SK-N-SH (cell line): ENCODE results near the gene SH3RF2. TPM values are rescaled to one million over a fixed set of nuclear protein-coding genes. Genes with fewer than 3 reads are reported as not detected.

Source experiments
- CTCF ChIA-PET: fragments of 300-600, 350-600 bp; formaldehyde crosslinking; extraction: SDS; loops from one replicate; lab custom pipeline; 2021; lab: Yijun Ruan, JAX
- POLR2A ChIA-PET: fragments of 350-600 bp; sonication (Branson Sonifier 250); formaldehyde crosslinking; extraction: SDS; loops from one replicate; lab custom pipeline; 2020; ENCODE audit warnings: antibody characterized with exemption, inconsistent platforms; lab: Yijun Ruan, JAX
- DNase-seq: peaks from one replicate; pipeline ENCODE4 v3.0.0; 2012
- H2AFZ ChIP-seq: fragments of 200-600 bp; sonication (generic); 2 replicates; pipeline ENCODE4 v1.8.1; 2016; ENCODE audit warnings: antibody characterized with exemption, mild to moderate bottlenecking, low read depth
- H3F3A ChIP-seq: fragments of 200-600 bp; sonication (generic); replicated peaks from 2 replicates; pipeline ENCODE3; 2016; ENCODE audit warnings: antibody characterized with exemption, mild to moderate bottlenecking; ENCODE audit not compliant: insufficient read depth
- H3K27ac ChIP-seq, 2 experiments: fragments of 200-500 bp in 1 of 2; fragments of 200-600 bp in 1 of 2; sonication (Bioruptor generic) in 1 of 2; sonication (generic), shearing (Covaris generic) in 1 of 2; 2 replicates each; pipeline versions ENCODE4 v1.5.1 to v1.6.1; 2014 to 2016; ENCODE audit warnings: low read depth in 2 of 2, inconsistent platforms in 1 of 2, low read length in 1 of 2, mild to moderate bottlenecking in 1 of 2, mixed read lengths in 1 of 2
- H3K27me3 ChIP-seq: fragments of 200-600 bp; sonication (generic), shearing (Covaris generic); 2 replicates; pipeline ENCODE4 v1.6.1; 2016; ENCODE audit warnings: mixed run types; ENCODE audit not compliant: insufficient read depth
- H3K36me3 ChIP-seq, 2 experiments: fragments of 200-500 bp in 1 of 2; fragments of 200-600 bp in 1 of 2; sonication (Bioruptor generic) in 1 of 2; sonication (generic) in 1 of 2; replicated peaks in 1 of 2; 2 replicates each; pipeline versions ENCODE3 to v1.5.1; 2014 to 2016; ENCODE audit warnings: low read length in 1 of 2, mild to moderate bottlenecking in 1 of 2; ENCODE audit not compliant: insufficient read depth in 2 of 2, control insufficient read depth in 1 of 2
- H3K4me1 ChIP-seq, 2 experiments: fragments of 200-500 bp in 1 of 2; fragments of 200-600 bp in 1 of 2; sonication (Bioruptor generic) in 1 of 2; sonication (generic), shearing (Covaris generic) in 1 of 2; 2 replicates each; pipeline versions ENCODE4 v1.5.1 to v1.6.1; 2014 to 2016; ENCODE audit warnings: low read depth in 1 of 2, low read length in 1 of 2, mixed run types in 1 of 2; ENCODE audit not compliant: insufficient read depth in 2 of 2, control insufficient read depth in 1 of 2
- H3K4me2 ChIP-seq: fragments of 200-600 bp; sonication (generic), shearing (Covaris generic); 2 replicates; pipeline ENCODE4 v1.6.1; 2017; ENCODE audit warnings: mixed run types
- H3K4me3 ChIP-seq, 2 experiments: fragments of 200-500 bp in 1 of 2; fragments of 200-600 bp in 1 of 2; sonication (Bioruptor generic) in 1 of 2; sonication (generic), shearing (Covaris generic) in 1 of 2; 2 replicates each; pipeline versions ENCODE4 v1.5.1 to v1.8.1; 2014 to 2016; ENCODE audit warnings: low read depth in 2 of 2, inconsistent platforms in 1 of 2, low read length in 1 of 2, mild to moderate bottlenecking in 1 of 2, mixed read lengths in 1 of 2, moderate library complexity in 1 of 2
- H3K79me2 ChIP-seq: fragments of 200-600 bp; sonication (generic); 2 replicates; pipeline ENCODE4 v1.8.1; 2017; ENCODE audit warnings: mild to moderate bottlenecking; ENCODE audit not compliant: insufficient read depth
- H3K9ac ChIP-seq: fragments of 200-600 bp; sonication (generic); 2 replicates; pipeline ENCODE4 v1.6.1; 2017; ENCODE audit warnings: mixed run types
- H3K9me2 ChIP-seq: fragments of 200-600 bp; sonication (generic); 2 replicates; pipeline ENCODE4 v1.6.1; 2017; ENCODE audit warnings: mixed run types
- H3K9me3 ChIP-seq: fragments of 200-600 bp; sonication (generic); 2 replicates; pipeline ENCODE4 v1.6.1; 2017; ENCODE audit warnings: mixed run types, mild to moderate bottlenecking, moderate library complexity
- H4K20me1 ChIP-seq: fragments of 200-600 bp; sonication (generic); 2 replicates; pipeline ENCODE4 v1.6.1; 2017; ENCODE audit warnings: mild to moderate bottlenecking, mixed run types; ENCODE audit not compliant: insufficient read depth
- ELF1 ChIP-seq: IDR thresholded peaks from 2 replicates; pipeline ENCODE4 v1.4.0; 2012
- FOSL2 ChIP-seq: IDR thresholded peaks from 2 replicates; pipeline ENCODE4 v1.4.0; 2012; ENCODE audit warnings: low read depth, mild to moderate bottlenecking, moderate library complexity, borderline replicate concordance
- FOXJ3 ChIP-seq: sonication (generic); formaldehyde crosslinking; IDR thresholded peaks from 2 replicates; pipeline ENCODE4 v1.5.1; 2020; ENCODE audit warnings: mild to moderate bottlenecking, missing genetic modification reagents
- FOXM1 ChIP-seq: IDR thresholded peaks from 2 replicates; pipeline ENCODE4 v1.4.0; 2012; ENCODE audit warnings: low read depth, mild to moderate bottlenecking
- GATA2 ChIP-seq: sonication (generic); formaldehyde crosslinking; IDR thresholded peaks from 2 replicates; pipeline ENCODE4 v1.5.0; 2020; ENCODE audit warnings: mild to moderate bottlenecking, missing genetic modification reagents
- RCOR1 ChIP-seq: fragments of 150-350 bp; IDR thresholded peaks from 2 replicates; pipeline ENCODE4 v1.6.1; 2017; ENCODE audit warnings: antibody characterized with exemption, low read length
- RXRA ChIP-seq: IDR thresholded peaks from 2 replicates; pipeline ENCODE4 v1.4.0; 2012; ENCODE audit warnings: low read depth, mild to moderate bottlenecking, borderline replicate concordance
- SMC3 ChIP-seq: IDR thresholded peaks from 2 replicates; pipeline ENCODE4 v1.6.1; 2012; ENCODE audit warnings: low read depth, low read length, improper control_type of control experiment
- WGBS: methylation state at CpG from one replicate; pipeline ENCODE4 v1.1.6; 2017; ENCODE audit warnings: low lambda C conversion rate; 5-methylcytosine and 5-hydroxymethylcytosine counted together
- polyA plus RNA-seq, 3 experiments: library from polyadenylated mRNA; depleted of rRNA; stranded (reverse); fragments of >200 nt; gene quantifications; 2 replicates each; pipeline ENCODE4 v1.2.3, GENCODE V29; 2012
- TF ChIP-seq, protein P1 (sequence below): fragments of 150-350 bp; IDR thresholded peaks from 2 replicates; pipeline ENCODE4 v1.6.1; 2017; ENCODE audit warnings: antibody characterized with exemption, low read length, low read depth, borderline replicate concordance

SH3RF2 gene
- polyA plus RNA-seq, 1 of the 3 experiments (the other 2 are of a cell fraction): 0.87 TPM

DNA sequence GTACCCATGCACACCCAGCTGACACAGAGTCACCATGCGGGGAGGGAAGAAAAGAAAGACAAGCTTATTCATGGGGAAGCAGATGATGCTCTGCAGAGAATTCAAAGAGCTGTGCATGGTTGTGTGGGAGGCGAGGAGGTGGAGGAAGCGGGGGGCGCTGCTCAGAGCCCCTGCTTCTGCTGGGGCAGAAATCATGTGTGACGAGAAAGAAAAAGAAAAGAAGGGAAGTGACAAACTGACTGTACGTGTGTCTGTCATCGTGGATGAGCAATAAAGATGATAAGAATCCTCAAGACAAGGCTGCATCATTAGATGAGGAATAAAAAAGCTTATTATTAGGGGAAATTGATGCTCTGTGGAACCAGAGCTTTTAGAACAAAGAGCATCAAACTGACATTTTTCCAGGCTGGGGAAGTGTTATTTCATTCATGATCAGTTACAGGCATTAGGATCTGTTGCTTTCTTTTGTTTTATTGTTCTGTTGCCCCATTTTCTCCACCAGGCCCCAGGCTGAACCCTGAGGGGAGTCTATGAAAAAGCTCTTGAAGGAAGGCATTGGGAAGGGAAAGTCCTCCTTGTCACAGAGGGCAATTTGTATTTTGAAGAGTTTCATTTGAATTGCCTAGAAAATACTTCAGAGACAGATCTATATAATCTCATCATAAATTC is 20.3 kb upstream of the SH3RF2 start (continued):
- TF ChIP-seq, protein P1, sequence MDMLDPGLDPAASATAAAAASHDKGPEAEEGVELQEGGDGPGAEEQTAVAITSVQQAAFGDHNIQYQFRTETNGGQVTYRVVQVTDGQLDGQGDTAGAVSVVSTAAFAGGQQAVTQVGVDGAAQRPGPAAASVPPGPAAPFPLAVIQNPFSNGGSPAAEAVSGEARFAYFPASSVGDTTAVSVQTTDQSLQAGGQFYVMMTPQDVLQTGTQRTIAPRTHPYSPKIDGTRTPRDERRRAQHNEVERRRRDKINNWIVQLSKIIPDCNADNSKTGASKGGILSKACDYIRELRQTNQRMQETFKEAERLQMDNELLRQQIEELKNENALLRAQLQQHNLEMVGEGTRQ: no peak
- TF ChIP-seq, all 33 proteins: peak for 0

DNA sequence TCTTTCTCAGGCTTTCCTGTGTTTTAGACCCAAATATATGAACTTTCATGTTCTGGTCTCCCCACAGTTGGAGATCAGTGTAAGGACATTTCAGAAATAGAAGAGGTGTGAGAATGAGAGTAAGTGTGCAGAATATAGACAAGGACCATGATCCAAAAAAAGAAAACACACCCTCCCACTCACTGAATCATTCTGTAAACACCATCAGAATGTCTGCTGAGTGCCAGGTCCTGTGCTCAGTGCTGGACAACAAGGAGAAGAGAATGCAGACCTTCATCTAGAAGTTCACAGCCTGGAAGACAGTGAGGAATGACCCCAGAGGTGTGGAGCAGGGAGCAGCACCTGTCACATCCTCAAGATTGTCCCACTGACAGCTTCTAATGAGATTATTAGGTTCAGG is 19.1 kb upstream of the SH3RF2 start:
- ChIA-PET CTCF (no interaction called here), POLR2A (no interaction called here)
- Histone ChIP-seq H3K4me3 (no peak overlapping the region), H3K27me3 (no peaks in the 10 kb centered on the region), H3K9ac (no peak overlapping the region), H3K9me2 (no peaks in the 10 kb centered on the region), H3K79me2 (no peaks in the 10 kb centered on the region), H3F3A (no peaks in the 10 kb centered on the region), H3K9me3 (no peaks in the 10 kb centered on the region), H3K36me3 (no peaks in the 10 kb centered on the region), H4K20me1 (no peaks in the 10 kb centered on the region), H3K4me1 (peaks cover 0 to 7% of the 10 kb centered on the region in 2 experiments; a peak in 1 of 4 replicates), H2AFZ (no peak overlapping the region), H3K4me2 (no peak overlapping the region), H3K27ac (no peak overlapping the region)
- no peak for DNase-seq
- TF ChIP-seq GATA2 (CRISPR knock-in tag): no peak
- TF ChIP-seq ELF1: no peak

DNA sequence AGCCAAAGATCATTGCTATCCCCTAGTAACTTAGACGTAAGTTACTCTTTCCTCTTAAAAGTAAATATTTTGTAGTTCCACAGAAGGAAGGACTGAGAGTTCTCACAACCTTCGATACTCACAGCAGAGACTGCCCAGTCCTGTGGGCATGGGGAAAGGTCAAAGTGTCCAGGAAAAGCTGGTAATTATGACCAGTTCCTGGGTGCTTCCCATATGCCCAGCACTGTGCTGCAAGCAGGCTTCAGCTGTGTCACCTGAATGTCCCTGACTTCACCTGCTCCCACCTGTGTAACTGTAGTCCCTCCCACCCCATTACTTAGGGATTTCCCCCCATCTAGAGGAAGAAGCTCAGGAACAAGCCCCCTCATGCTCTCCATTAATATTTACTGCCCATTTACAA is 18.0 kb upstream of the SH3RF2 start:
- H3K9me3 ChIP-seq: no peaks in the 10 kb centered on the region

GRCh38 chr5:145919413-145919812 is 17.0 kb upstream of the SH3RF2 start:
- no peak overlapping the region for H3K9ac ChIP-seq
- no peak overlapping the region for H3K27ac ChIP-seq
- H3K27me3 ChIP-seq: no peaks in the 10 kb centered on the region
- H3K36me3 ChIP-seq: no peaks in the 10 kb centered on the region
- H3K4me3 ChIP-seq: no peak overlapping the region
- H4K20me1 ChIP-seq: no peaks in the 10 kb centered on the region
- no peak for DNase-seq
- CTCF ChIA-PET: interaction anchor here (1.3 kb wide), 1 partner anchor 19 kb away, joined by 4 read pairs; no protein-coding TSS in a partner anchor
- TF ChIP-seq RCOR1: no peak
- no peak for TF ChIP-seq FOXJ3 (CRISPR knock-in tag)
- peaks cover 3% of the 10 kb centered on the region for H3F3A ChIP-seq
- H3K9me2 ChIP-seq: no peaks in the 10 kb centered on the region
- POLR2A ChIA-PET: no interaction called here
- 85% methylated on average over 6 of the region's 6 CpGs for WGBS
- H3K4me1 ChIP-seq: peaks cover 0 to 12% of the 10 kb centered on the region in 2 experiments; a peak in 1 of 4 replicates
- H3K9me3 ChIP-seq: no peaks in the 10 kb centered on the region
- H3K79me2 ChIP-seq: no peaks in the 10 kb centered on the region
- no peak overlapping the region for H2AFZ ChIP-seq
- H3K4me2 ChIP-seq: no peak overlapping the region

More for the DNA sequence above, 18.0 kb upstream of the SH3RF2 start:
- H3K36me3 ChIP-seq: no peaks in the 10 kb centered on the region
- TF ChIP-seq RXRA (no peak), FOXM1 (no peak), SMC3 (no peak), FOSL2 (no peak)
- TF ChIP-seq, protein P1: no peak
- 96% methylated on average over 2 of the region's 2 CpGs for WGBS
- no peak overlapping the region for H3K27ac ChIP-seq
- no peak for DNase-seq
- no peaks in the 10 kb centered on the region for H3K9me2 ChIP-seq
- H3K4me1 ChIP-seq: peaks cover 0 to 7% of the 10 kb centered on the region in 2 experiments; a peak in 1 of 4 replicates
- no peaks in the 10 kb centered on the region for H3K79me2 ChIP-seq
- H3K4me3 ChIP-seq: no peak overlapping the region
- no peak overlapping the region for H3K9ac ChIP-seq
- no peak overlapping the region for H2AFZ ChIP-seq
- ChIA-PET POLR2A (no interaction called here), CTCF (interaction anchor here (1.3 kb wide), 1 partner anchor 20 kb away, joined by 4 read pairs; no protein-coding TSS in a partner anchor)
- H3K27me3 ChIP-seq: no peaks in the 10 kb centered on the region
- H3K4me2 ChIP-seq: no peak overlapping the region
- H4K20me1 ChIP-seq: no peaks in the 10 kb centered on the region
- H3F3A ChIP-seq: no peaks in the 10 kb centered on the region
